G401 (cell line): ENCODE data around the gene ZNF532. TPM values are rescaled to one million over a fixed set of nuclear protein-coding genes. Genes with fewer than 3 reads are reported as not detected.
"Not testable (repeated sequence)": the region's sequence is repeated elsewhere in the genome, so short reads cannot be mapped to it uniquely, and the experiment has no call there.

Experiments used
- DNase-seq: peaks from one replicate; pipeline ENCODE4 v3.0.0-alpha.2; 2015; ENCODE audit warnings: low spot score
- in situ Hi-C: cut with HindIII; loops from 2 replicates; pipeline ENCODE4 v1.10.0; 2016; ENCODE audit warnings: low sequenced_read_pairs, mixed read lengths
- total RNA-seq: library from RNA; depleted of rRNA; stranded (reverse); fragments of >200 nt; shearing (Covaris generic); gene quantifications from 2 replicates; pipeline ENCODE4 v1.2.3, GENCODE V29; 2014; rRNA removed

Gene ZNF532
- total RNA-seq, 1 experiment from 2014 or later = 21.9 TPM

- in situ Hi-C loops = no loop called here
- no peak for DNase-seq
These were observed 149.1 kb downstream of the ZNF532 start for GRCh38 chr18:59013744-59014143.

GRCh38 chr18:59015531-59016152, 151.0 kb downstream of the ZNF532 start:
- no peak for DNase-seq
- in situ Hi-C loops = no loop called here

GRCh38 chr18:59021500-59021899, 156.8 kb downstream of the ZNF532 start:
- no peak for DNase-seq
- in situ Hi-C loops = no loop called here

GRCh38 chr18:59022167-59022945, 157.7 kb downstream of the ZNF532 start:
- in situ Hi-C loops = no loop called here
- DNase-seq = peak; percentile 46

GRCh38 chr18:59024829-59025228, 160.2 kb downstream of the ZNF532 start:
- no peak for DNase-seq
- in situ Hi-C loops = no loop called here

GRCh38 chr18:59025532-59025931, 160.9 kb downstream of the ZNF532 start:
- DNase-seq, in situ Hi-C loops: not testable (repeated sequence)

GRCh38 chr18:59026364-59026763, 161.7 kb downstream of the ZNF532 start:
- in situ Hi-C loops = no loop called here
- DNase-seq = no peak

GRCh38 chr18:59026831-59027410, 162.2 kb downstream of the ZNF532 start:
- no peak for DNase-seq
- in situ Hi-C loops = no loop called here

- DNase-seq = peak; percentile 71
- in situ Hi-C loops = no loop called here
These were observed 165.2 kb downstream of the ZNF532 start for GRCh38 chr18:59029663-59030429.

GRCh38 chr18:59032308-59032707, 167.6 kb downstream of the ZNF532 start:
- DNase-seq = no peak
- in situ Hi-C loops = no loop called here

- in situ Hi-C loops = no loop called here
- no peak for DNase-seq
These were observed 168.7 kb downstream of the ZNF532 start for GRCh38 chr18:59033359-59033758.

- no peak for DNase-seq
- in situ Hi-C loops = no loop called here
These were observed 169.3 kb downstream of the ZNF532 start for GRCh38 chr18:59033974-59034373.

GRCh38 chr18:59035591-59035990, 170.9 kb downstream of the ZNF532 start:
- in situ Hi-C loops = no loop called here
- peak; percentile 94 for DNase-seq

Other genes starting within 250 kb of the ZNF532 start
- gene ALPK2, start 235.8 kb upstream of the ZNF532 start, total RNA-seq = 0.07 and 0.37 TPM in 2 replicates
- 9.8 and 10.8 TPM in 2 replicates for gene MALT1, start 193.4 kb upstream of the ZNF532 start, total RNA-seq